SK-N-SH (cell line): ENCODE measurements around the gene CLN5. TPM values are rescaled to one million over a fixed set of nuclear protein-coding genes. Genes with fewer than 3 reads are reported as not detected.

Source experiments
- CTCF ChIA-PET: fragments of 300-600, 350-600 bp; formaldehyde crosslinking; extraction: SDS; loops from one replicate; lab custom pipeline; 2021; lab: Yijun Ruan, JAX
- POLR2A ChIA-PET: fragments of 350-600 bp; sonication (Branson Sonifier 250); formaldehyde crosslinking; extraction: SDS; loops from one replicate; lab custom pipeline; 2020; ENCODE audit warnings: antibody characterized with exemption, inconsistent platforms; lab: Yijun Ruan, JAX
- DNase-seq: peaks from one replicate; pipeline ENCODE4 v3.0.0; 2012
- H2AFZ ChIP-seq: fragments of 200-600 bp; sonication (generic); 2 replicates; pipeline ENCODE4 v1.8.1; 2016; ENCODE audit warnings: antibody characterized with exemption, mild to moderate bottlenecking, low read depth
- H3F3A ChIP-seq: fragments of 200-600 bp; sonication (generic); replicated peaks from 2 replicates; pipeline ENCODE3; 2016; ENCODE audit warnings: antibody characterized with exemption, mild to moderate bottlenecking; ENCODE audit not compliant: insufficient read depth
- H3K27ac ChIP-seq, 2 experiments: fragments of 200-500 bp in 1 of 2; fragments of 200-600 bp in 1 of 2; sonication (Bioruptor generic) in 1 of 2; sonication (generic), shearing (Covaris generic) in 1 of 2; 2 replicates each; pipeline versions ENCODE4 v1.5.1 to v1.6.1; 2014 to 2016; ENCODE audit warnings: low read depth in 2 of 2, inconsistent platforms in 1 of 2, low read length in 1 of 2, mild to moderate bottlenecking in 1 of 2, mixed read lengths in 1 of 2
- H3K27me3 ChIP-seq: fragments of 200-600 bp; sonication (generic), shearing (Covaris generic); 2 replicates; pipeline ENCODE4 v1.6.1; 2016; ENCODE audit warnings: mixed run types; ENCODE audit not compliant: insufficient read depth
- H3K36me3 ChIP-seq, 2 experiments: fragments of 200-500 bp in 1 of 2; fragments of 200-600 bp in 1 of 2; sonication (Bioruptor generic) in 1 of 2; sonication (generic) in 1 of 2; replicated peaks in 1 of 2; 2 replicates each; pipeline versions ENCODE3 to v1.5.1; 2014 to 2016; ENCODE audit warnings: low read length in 1 of 2, mild to moderate bottlenecking in 1 of 2; ENCODE audit not compliant: insufficient read depth in 2 of 2, control insufficient read depth in 1 of 2
- H3K4me1 ChIP-seq, 2 experiments: fragments of 200-500 bp in 1 of 2; fragments of 200-600 bp in 1 of 2; sonication (Bioruptor generic) in 1 of 2; sonication (generic), shearing (Covaris generic) in 1 of 2; 2 replicates each; pipeline versions ENCODE4 v1.5.1 to v1.6.1; 2014 to 2016; ENCODE audit warnings: low read depth in 1 of 2, low read length in 1 of 2, mixed run types in 1 of 2; ENCODE audit not compliant: insufficient read depth in 2 of 2, control insufficient read depth in 1 of 2
- H3K4me2 ChIP-seq: fragments of 200-600 bp; sonication (generic), shearing (Covaris generic); 2 replicates; pipeline ENCODE4 v1.6.1; 2017; ENCODE audit warnings: mixed run types
- H3K4me3 ChIP-seq, 2 experiments: fragments of 200-500 bp in 1 of 2; fragments of 200-600 bp in 1 of 2; sonication (Bioruptor generic) in 1 of 2; sonication (generic), shearing (Covaris generic) in 1 of 2; 2 replicates each; pipeline versions ENCODE4 v1.5.1 to v1.8.1; 2014 to 2016; ENCODE audit warnings: low read depth in 2 of 2, inconsistent platforms in 1 of 2, low read length in 1 of 2, mild to moderate bottlenecking in 1 of 2, mixed read lengths in 1 of 2, moderate library complexity in 1 of 2
- H3K79me2 ChIP-seq: fragments of 200-600 bp; sonication (generic); 2 replicates; pipeline ENCODE4 v1.8.1; 2017; ENCODE audit warnings: mild to moderate bottlenecking; ENCODE audit not compliant: insufficient read depth
- H3K9ac ChIP-seq: fragments of 200-600 bp; sonication (generic); 2 replicates; pipeline ENCODE4 v1.6.1; 2017; ENCODE audit warnings: mixed run types
- H3K9me2 ChIP-seq: fragments of 200-600 bp; sonication (generic); 2 replicates; pipeline ENCODE4 v1.6.1; 2017; ENCODE audit warnings: mixed run types
- H3K9me3 ChIP-seq: fragments of 200-600 bp; sonication (generic); 2 replicates; pipeline ENCODE4 v1.6.1; 2017; ENCODE audit warnings: mixed run types, mild to moderate bottlenecking, moderate library complexity
- H4K20me1 ChIP-seq: fragments of 200-600 bp; sonication (generic); 2 replicates; pipeline ENCODE4 v1.6.1; 2017; ENCODE audit warnings: mild to moderate bottlenecking, mixed run types; ENCODE audit not compliant: insufficient read depth
- CHD2 ChIP-seq: fragments of 150-350 bp; IDR thresholded peaks from 2 replicates; pipeline ENCODE4 v1.6.1; 2018; ENCODE audit warnings: low read length; ENCODE audit not compliant: partially characterized antibody
- CTCF ChIP-seq: fragments of 200-600 bp; sonication (generic); IDR thresholded peaks from 2 replicates; pipeline ENCODE4 v1.6.1; 2017; ENCODE audit warnings: antibody characterized with exemption, mild to moderate bottlenecking, moderate library complexity
- EP300 ChIP-seq, 2 experiments: IDR thresholded peaks; 2 replicates each; pipeline versions ENCODE4 v1.4.0 to v1.6.1; 2012; ENCODE audit warnings: borderline replicate concordance in 1 of 2, low read depth in 1 of 2, low read length in 1 of 2
- EZH2phosphoT487 ChIP-seq: fragments of 200-600 bp; sonication (generic); IDR thresholded peaks from 2 replicates; pipeline ENCODE4 v1.6.1; 2017; ENCODE audit warnings: low read depth, mixed run types, mild to moderate bottlenecking, antibody characterized with exemption, moderate library complexity, borderline replicate concordance
- FOSL2 ChIP-seq: IDR thresholded peaks from 2 replicates; pipeline ENCODE4 v1.4.0; 2012; ENCODE audit warnings: low read depth, mild to moderate bottlenecking, moderate library complexity, borderline replicate concordance
- FOXJ3 ChIP-seq: sonication (generic); formaldehyde crosslinking; IDR thresholded peaks from 2 replicates; pipeline ENCODE4 v1.5.1; 2020; ENCODE audit warnings: mild to moderate bottlenecking, missing genetic modification reagents
- FOXM1 ChIP-seq: IDR thresholded peaks from 2 replicates; pipeline ENCODE4 v1.4.0; 2012; ENCODE audit warnings: low read depth, mild to moderate bottlenecking
- GABPA ChIP-seq: IDR thresholded peaks from 2 replicates; pipeline ENCODE4 v1.4.0; 2012; ENCODE audit warnings: low read depth, mild to moderate bottlenecking
- JUND ChIP-seq: IDR thresholded peaks from 2 replicates; pipeline ENCODE4 v1.4.0; 2012
- MEF2A ChIP-seq: IDR thresholded peaks from 2 replicates; pipeline ENCODE4 v1.4.0; 2012; ENCODE audit warnings: low read depth, borderline replicate concordance
- PBX3 ChIP-seq: IDR thresholded peaks from 2 replicates; pipeline ENCODE4; 2012
- POLR2AphosphoS5 ChIP-seq: IDR thresholded peaks from 2 replicates; pipeline ENCODE4 v1.6.1; 2012; ENCODE audit warnings: low read depth, low read length
- RFX5 ChIP-seq: IDR thresholded peaks from 2 replicates; pipeline ENCODE4 v1.6.1; 2012; ENCODE audit warnings: mild to moderate bottlenecking, improper control_type of control experiment, low read length
- RXRA ChIP-seq: IDR thresholded peaks from 2 replicates; pipeline ENCODE4 v1.4.0; 2012; ENCODE audit warnings: low read depth, mild to moderate bottlenecking, borderline replicate concordance
- SIN3A ChIP-seq: IDR thresholded peaks from 2 replicates; pipeline ENCODE4 v1.6.1; 2012; ENCODE audit warnings: low read depth, mild to moderate bottlenecking, low read length, moderate library complexity, borderline replicate concordance
- SMC3 ChIP-seq: IDR thresholded peaks from 2 replicates; pipeline ENCODE4 v1.6.1; 2012; ENCODE audit warnings: low read depth, low read length, improper control_type of control experiment
- TAF1 ChIP-seq: IDR thresholded peaks from 2 replicates; pipeline ENCODE4 v1.6.1; 2012; ENCODE audit warnings: low read depth, mild to moderate bottlenecking, low read length, moderate library complexity, borderline replicate concordance
- TCF12 ChIP-seq: IDR thresholded peaks from 2 replicates; pipeline ENCODE4 v1.4.0; 2012
- TEAD4 ChIP-seq: IDR thresholded peaks from 2 replicates; pipeline ENCODE4 v1.4.0; 2012; ENCODE audit warnings: mild to moderate bottlenecking, borderline replicate concordance; ENCODE audit not compliant: insufficient read depth
- USF1 ChIP-seq: IDR thresholded peaks from 2 replicates; pipeline ENCODE4 v1.4.0; 2012; ENCODE audit warnings: low read depth, borderline replicate concordance
- YY1 ChIP-seq: IDR thresholded peaks from 2 replicates; pipeline ENCODE4 v1.4.0; 2012; ENCODE audit warnings: low read depth, mild to moderate bottlenecking
- WGBS: methylation state at CpG from one replicate; pipeline ENCODE4 v1.1.6; 2017; ENCODE audit warnings: low lambda C conversion rate; 5-methylcytosine and 5-hydroxymethylcytosine counted together
- polyA plus RNA-seq, 3 experiments: library from polyadenylated mRNA; depleted of rRNA; stranded (reverse); fragments of >200 nt; gene quantifications; 2 replicates each; pipeline ENCODE4 v1.2.3, GENCODE V29; 2012

CLN5 gene
- polyA plus RNA-seq, 1 of the 3 experiments (the other 2 are of a cell fraction) = 11.6 TPM

- DNase-seq = no peak
- Histone ChIP-seq H3K27ac (no peak overlapping the region), H3K4me2 (no peak overlapping the region), H4K20me1 (no peaks in the 10 kb centered on the region), H3K79me2 (no peaks in the 10 kb centered on the region), H3K9ac (no peak overlapping the region), H3K4me1 (no peaks in the 10 kb centered on the region; a peak in 2 of 4 replicates), H3F3A (no peaks in the 10 kb centered on the region), H3K27me3 (no peaks in the 10 kb centered on the region), H3K36me3 (peaks cover 20 to 54% of the 10 kb centered on the region in 2 experiments), H3K9me3 (no peaks in the 10 kb centered on the region), H3K9me2 (no peaks in the 10 kb centered on the region), H3K4me3 (no peak overlapping the region), H2AFZ (no peak overlapping the region)
- POLR2A ChIA-PET = no interaction called here
- CTCF ChIA-PET = no interaction called here
- no peak for TF ChIP-seq FOSL2
- no peak for TF ChIP-seq PBX3
- TF ChIP-seq USF1 = no peak
- no peak for TF ChIP-seq CTCF
- no peak for TF ChIP-seq EP300 (IDR thresholded peaks at IDR 0.05; ENCODE audit: borderline replicate concordance in 1 of 2, low read depth in 1 of 2, low read length in 1 of 2)
- TF ChIP-seq SMC3 = no peak
- TF ChIP-seq FOXJ3 = no peak
- no peak for TF ChIP-seq POLR2AphosphoS5
- TF ChIP-seq YY1 = no peak
- TF ChIP-seq JUND = no peak
- WGBS = 93% methylated on average over 4 of the region's 4 CpGs
These were observed 56.8 kb downstream of the CLN5 start for GRCh38 chr13:77048681-77049080.

- TF ChIP-seq PBX3 = no peak
- no peak for TF ChIP-seq YY1
- TF ChIP-seq FOXM1 = no peak
- TF ChIP-seq RFX5 = no peak
- TF ChIP-seq SIN3A = no peak
- no peak for TF ChIP-seq TAF1
- TF ChIP-seq MEF2A = no peak
- TF ChIP-seq CHD2 = no peak
- TF ChIP-seq TCF12 = no peak
- no peak for TF ChIP-seq TEAD4
- no peak for TF ChIP-seq EZH2phosphoT487
- TF ChIP-seq GABPA = no peak
- TF ChIP-seq FOXJ3 = no peak
- no peak for TF ChIP-seq RXRA
- no peaks in the 10 kb centered on the region for H3K9me3 ChIP-seq
- ChIA-PET POLR2A (no interaction called here), CTCF (no interaction called here)
- no peak overlapping the region for H3K4me3 ChIP-seq
- H3K79me2 ChIP-seq = no peaks in the 10 kb centered on the region
- H3K36me3 ChIP-seq = peaks cover 41 to 63% of the 10 kb centered on the region in 2 experiments
- H3F3A ChIP-seq = no peaks in the 10 kb centered on the region
- H3K4me1 ChIP-seq = no peaks in the 10 kb centered on the region; a peak in 2 of 4 replicates
- H3K27me3 ChIP-seq = no peaks in the 10 kb centered on the region
- no peak for DNase-seq
- no peak overlapping the region for H3K9ac ChIP-seq
- H3K27ac ChIP-seq = no peak overlapping the region
- no peaks in the 10 kb centered on the region for H4K20me1 ChIP-seq
- no peak overlapping the region for H2AFZ ChIP-seq
- H3K4me2 ChIP-seq = no peak overlapping the region
- no peaks in the 10 kb centered on the region for H3K9me2 ChIP-seq
- 95% methylated on average over 4 of the region's 4 CpGs for WGBS
These were observed 61.3 kb downstream of the CLN5 start for GRCh38 chr13:77053192-77053591.
